PC-9 (cell line): ENCODE results near the gene SCRN2. TPM values are rescaled to one million over a fixed set of nuclear protein-coding genes. Genes with fewer than 3 reads are reported as not detected.

Experiments
- BruUV-seq: library from RNA; stranded (reverse); fragments of 400-500 nt; replicated peaks from 2 replicates; lab custom pipeline; 2021; lab: Mats Ljungman, UMichigan
- CTCF ChIA-PET: fragments of 300-600 bp; sonication (Branson Sonifier 250); formaldehyde crosslinking; loops from one replicate; lab custom pipeline; 2022; ENCODE audit warnings: antibody characterized with exemption; lab: Charles Lee
- POLR2A ChIA-PET: fragments of 300-600 bp; sonication (Branson Sonifier 250); formaldehyde crosslinking; loops from one replicate; lab custom pipeline; 2022; ENCODE audit warnings: antibody characterized with exemption; ENCODE audit not compliant: unreplicated experiment; lab: Charles Lee
- DNase-seq, 2 experiments: peaks; one replicate each; pipeline versions ENCODE4 v3.0.0 to v3.0.0-alpha.2; 2015 to 2022; ENCODE audit warnings: mixed read lengths in 1 of 2
- H2AFZ ChIP-seq: fragments of 200-600 bp; sonication (generic); 2 replicates; pipeline ENCODE4 v1.8.1; 2017; ENCODE audit warnings: antibody characterized with exemption
- H3F3A ChIP-seq: fragments of 200-600 bp; sonication (generic); 2 replicates; pipeline ENCODE4 v1.8.1; 2017; ENCODE audit warnings: antibody characterized with exemption, mild to moderate bottlenecking, low read depth; ENCODE audit not compliant: insufficient read depth
- H3K27ac ChIP-seq: fragments of 200-600 bp; sonication (generic); 2 replicates; pipeline ENCODE4 v1.6.1; 2016; ENCODE audit warnings: mixed run types
- H3K27me3 ChIP-seq: fragments of 200-600 bp; sonication (generic); 2 replicates; pipeline ENCODE4 v1.6.1; 2016; ENCODE audit warnings: low read depth, mixed run types; ENCODE audit not compliant: insufficient read depth
- H3K36me3 ChIP-seq: fragments of 200-600 bp; sonication (generic); 2 replicates; pipeline ENCODE4 v1.6.1; 2016; ENCODE audit warnings: low read depth, mixed run types
- H3K4me1 ChIP-seq: fragments of 200-600 bp; sonication (generic); replicated peaks from 2 replicates; pipeline ENCODE4 v1.6.1; 2016; ENCODE audit warnings: mixed run types; ENCODE audit not compliant: insufficient read depth
- H3K4me2 ChIP-seq: fragments of 200-600 bp; sonication (generic); 2 replicates; pipeline ENCODE4 v1.6.1; 2017; ENCODE audit warnings: mixed run types
- H3K4me3 ChIP-seq: fragments of 200-600 bp; sonication (generic); 2 replicates; pipeline ENCODE4 v1.6.1; 2016; ENCODE audit warnings: mixed run types
- H3K79me2 ChIP-seq: fragments of 200-600 bp; sonication (generic); 2 replicates; pipeline ENCODE4 v1.6.1; 2017; ENCODE audit warnings: low read depth, mixed run types
- H3K9me2 ChIP-seq: fragments of 200-600 bp; sonication (generic); 2 replicates; pipeline ENCODE4 v1.8.1; 2017; ENCODE audit warnings: mild to moderate bottlenecking; ENCODE audit not compliant: insufficient read depth
- H3K9me3 ChIP-seq: fragments of 200-600 bp; sonication (generic); 2 replicates; pipeline ENCODE4 v1.8.1; 2016; ENCODE audit warnings: low read depth; ENCODE audit not compliant: insufficient read depth
- H4K20me1 ChIP-seq: fragments of 200-600 bp; sonication (generic); 2 replicates; pipeline ENCODE4 v1.8.1; 2017; ENCODE audit not compliant: insufficient read depth
- EZH2 ChIP-seq: fragments of 200-600 bp; sonication (generic); IDR thresholded peaks from 2 replicates; pipeline ENCODE4 v1.8.0; 2017; ENCODE audit warnings: antibody characterized with exemption, low read depth
- intact Hi-C: fragments of 100-400 bp; cut with micrococcal nuclease; formaldehyde crosslinking; loops from one replicate; pipeline ENCODE4 v1.10.0; 2022; ENCODE audit not compliant: unreplicated experiment
- total RNA-seq: library from RNA; stranded (reverse); gene quantifications from 2 replicates; pipeline ENCODE4 v1.2.3, GENCODE V29; 2021
- TF ChIP-seq, protein P1 (sequence below): fragments of 200-600 bp; sonication (generic); conservative IDR thresholded peaks from 2 replicates; pipeline ENCODE4 v1.6.1; 2017; ENCODE audit warnings: mixed run types, antibody characterized with exemption, mild to moderate bottlenecking, moderate library complexity

SCRN2 gene
- total RNA-seq, 1 experiment from 2014 or later: 31.7 TPM

DNA sequence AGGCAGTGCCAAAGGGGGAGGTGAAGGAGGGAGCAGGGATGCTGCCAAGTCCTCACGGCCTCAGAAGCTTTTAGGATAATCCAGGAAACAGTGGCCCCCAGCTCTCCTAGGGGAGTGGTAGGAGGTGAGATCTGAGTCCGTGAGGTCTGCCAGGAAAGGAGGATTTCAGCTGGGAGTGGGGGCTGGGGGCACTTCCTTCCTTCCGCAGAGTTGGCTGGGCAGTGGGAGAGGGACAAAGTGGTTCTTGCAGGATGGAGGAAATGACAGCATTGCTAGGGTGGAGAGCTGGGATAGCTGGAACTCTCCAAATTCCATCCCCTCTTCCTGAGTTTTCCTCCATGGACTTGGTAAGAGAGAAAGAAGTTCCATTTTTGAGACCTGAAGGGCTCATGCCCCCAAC lies 14.7 kb upstream of the SCRN2 start:
- H3K9me3 ChIP-seq: no peaks in the 10 kb centered on the region
- H3F3A ChIP-seq: no peaks in the 10 kb centered on the region
- H3K36me3 ChIP-seq: no peaks in the 10 kb centered on the region
- no peak overlapping the region for H3K27ac ChIP-seq
- no peaks in the 10 kb centered on the region for H4K20me1 ChIP-seq
- H3K79me2 ChIP-seq: peaks cover 1% of the 10 kb centered on the region
- H3K27me3 ChIP-seq: no peaks in the 10 kb centered on the region
- no peak overlapping the region for H3K4me3 ChIP-seq
- intact Hi-C loops: no loop called here
- no peaks in the 10 kb centered on the region for H3K9me2 ChIP-seq
- H2AFZ ChIP-seq: no peak overlapping the region
- TF ChIP-seq, protein P1, sequence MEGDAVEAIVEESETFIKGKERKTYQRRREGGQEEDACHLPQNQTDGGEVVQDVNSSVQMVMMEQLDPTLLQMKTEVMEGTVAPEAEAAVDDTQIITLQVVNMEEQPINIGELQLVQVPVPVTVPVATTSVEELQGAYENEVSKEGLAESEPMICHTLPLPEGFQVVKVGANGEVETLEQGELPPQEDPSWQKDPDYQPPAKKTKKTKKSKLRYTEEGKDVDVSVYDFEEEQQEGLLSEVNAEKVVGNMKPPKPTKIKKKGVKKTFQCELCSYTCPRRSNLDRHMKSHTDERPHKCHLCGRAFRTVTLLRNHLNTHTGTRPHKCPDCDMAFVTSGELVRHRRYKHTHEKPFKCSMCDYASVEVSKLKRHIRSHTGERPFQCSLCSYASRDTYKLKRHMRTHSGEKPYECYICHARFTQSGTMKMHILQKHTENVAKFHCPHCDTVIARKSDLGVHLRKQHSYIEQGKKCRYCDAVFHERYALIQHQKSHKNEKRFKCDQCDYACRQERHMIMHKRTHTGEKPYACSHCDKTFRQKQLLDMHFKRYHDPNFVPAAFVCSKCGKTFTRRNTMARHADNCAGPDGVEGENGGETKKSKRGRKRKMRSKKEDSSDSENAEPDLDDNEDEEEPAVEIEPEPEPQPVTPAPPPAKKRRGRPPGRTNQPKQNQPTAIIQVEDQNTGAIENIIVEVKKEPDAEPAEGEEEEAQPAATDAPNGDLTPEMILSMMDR: no peak
- TF ChIP-seq EZH2: no peak
- no TSS peak for BruUV-seq
- H3K4me1 ChIP-seq: peaks cover 10% of the 10 kb centered on the region
- no peak overlapping the region for H3K4me2 ChIP-seq
- CTCF ChIA-PET: no interaction called here
- POLR2A ChIA-PET: no interaction called here
- DNase-seq: no peak

DNA sequence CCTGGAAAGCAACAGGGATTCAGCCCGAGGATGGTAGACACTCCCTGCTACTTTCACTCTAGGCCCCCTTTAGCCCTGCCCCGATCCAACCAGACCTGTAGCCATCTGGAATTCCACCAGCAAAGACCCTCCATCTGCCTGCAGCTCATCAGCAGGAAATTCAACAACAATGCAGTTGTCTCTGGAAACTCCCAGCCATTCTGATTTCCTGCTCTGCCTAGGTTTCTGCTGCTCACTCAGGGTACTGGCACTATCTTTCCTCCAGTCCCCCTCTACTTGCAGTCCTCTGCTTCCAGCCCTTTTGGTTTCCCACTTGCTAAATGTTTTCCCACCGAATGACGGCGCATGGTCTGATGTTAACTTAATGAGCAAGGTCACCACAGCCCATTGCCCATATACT lies 12.5 kb upstream of the SCRN2 start:
- Histone ChIP-seq H2AFZ (no peak overlapping the region), H3K9me2 (no peaks in the 10 kb centered on the region), H3K4me1 (peaks cover 21% of the 10 kb centered on the region), H4K20me1 (peaks cover 8% of the 10 kb centered on the region; the same call in 1 of the 2 replicates), H3F3A (0 out of 2 replicates have a peak, but pooled peaks cover 3% of the 10 kb centered on the region), H3K4me2 (no peak overlapping the region), H3K9me3 (no peaks in the 10 kb centered on the region), H3K36me3 (no peaks in the 10 kb centered on the region), H3K27me3 (no peaks in the 10 kb centered on the region), H3K27ac (no peak overlapping the region), H3K79me2 (peaks cover 22% of the 10 kb centered on the region), H3K4me3 (no peak overlapping the region)
- intact Hi-C loops: no loop called here
- no peak for DNase-seq
- BruUV-seq: no TSS peak
- TF ChIP-seq EZH2: no peak
- TF ChIP-seq, protein P1: no peak
- ChIA-PET POLR2A (no interaction called here), CTCF (no interaction called here)

DNA sequence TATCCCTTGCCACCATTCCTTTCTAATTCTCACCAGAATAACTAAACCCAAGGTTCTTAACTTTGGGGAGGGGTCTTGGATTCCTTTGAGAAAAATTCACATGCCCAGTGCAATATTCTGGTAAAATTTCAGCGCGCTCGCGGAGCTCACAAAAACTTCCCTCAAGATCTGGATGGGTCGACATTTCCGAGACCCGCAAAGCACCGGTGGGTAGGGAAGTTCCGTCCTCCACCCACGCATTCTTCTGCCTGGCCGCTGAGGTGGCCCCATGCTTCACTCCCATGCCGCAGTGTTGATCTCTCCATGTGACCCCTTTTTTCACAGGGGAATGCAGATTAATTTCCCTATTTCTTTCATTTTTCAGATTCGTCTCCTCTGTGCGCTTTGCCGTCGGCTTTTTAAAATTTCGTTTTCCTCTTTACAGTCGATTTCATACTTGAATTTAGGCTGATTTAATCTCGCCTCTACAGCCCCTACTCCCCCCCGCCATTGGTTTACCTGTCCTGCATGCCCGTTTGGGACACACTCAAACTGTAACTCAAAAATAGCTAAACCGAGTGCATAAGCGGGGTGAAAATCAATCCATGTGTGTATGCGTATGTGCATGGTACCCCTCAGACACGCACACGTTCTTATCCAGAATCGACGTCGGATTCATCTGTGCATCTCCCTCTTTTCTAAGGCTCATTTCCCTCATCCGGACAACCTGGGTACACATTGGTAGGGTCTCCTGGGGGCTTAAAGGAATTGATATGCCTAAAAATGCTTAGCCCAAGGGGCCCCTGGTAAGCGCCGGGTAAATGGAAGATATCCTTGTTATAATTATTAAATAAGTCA lies 11.3 kb upstream of the SCRN2 start:
- H3K4me1 ChIP-seq: peaks cover 32% of the 10 kb centered on the region
- H3K36me3 ChIP-seq: no peaks in the 10 kb centered on the region
- 0 out of 2 replicates have a peak, but pooled peaks cover 3% of the 10 kb centered on the region for H3F3A ChIP-seq
- ChIA-PET CTCF (no interaction called here), POLR2A (no interaction called here)
- peaks cover 35% of the 10 kb centered on the region for H3K79me2 ChIP-seq
- H4K20me1 ChIP-seq: peaks cover 8% of the 10 kb centered on the region; the same call in 1 of the 2 replicates
- BruUV-seq: no TSS peak
- H3K27me3 ChIP-seq: no peaks in the 10 kb centered on the region
- no peaks in the 10 kb centered on the region for H3K9me2 ChIP-seq
- intact Hi-C loops: no loop called here
- no peak overlapping the region for H3K27ac ChIP-seq
- TF ChIP-seq EZH2: no peak
- TF ChIP-seq, protein P1: no peak
- no peak overlapping the region for H3K4me2 ChIP-seq
- H3K4me3 ChIP-seq: no peak overlapping the region
- no peak overlapping the region for H2AFZ ChIP-seq
- H3K9me3 ChIP-seq: no peaks in the 10 kb centered on the region
- DNase-seq: no peak
